Fibroblast of mammary gland (primary cell): Measurements from ENCODE around the gene GALNT2.

Source experiments
- DNase-seq: peaks from one replicate; pipeline ENCODE4 v3.0.0-alpha.2; 2010; ENCODE audit warnings: low read depth
- H3K4me3 ChIP-seq: 2 replicates; pipeline ENCODE4 v1.5.1; 2011; ENCODE audit warnings: low read depth, mild to moderate bottlenecking, low read length, moderate library complexity; ENCODE audit not compliant: control insufficient read depth
- TF ChIP-seq, protein P1 (sequence below): conservative IDR thresholded peaks from 2 replicates; pipeline ENCODE4 v1.5.1; 2011; ENCODE audit warnings: low read depth, low read length, inconsistent platforms; ENCODE audit not compliant: control insufficient read depth, insufficient read depth

The GALNT2 gene

DNA sequence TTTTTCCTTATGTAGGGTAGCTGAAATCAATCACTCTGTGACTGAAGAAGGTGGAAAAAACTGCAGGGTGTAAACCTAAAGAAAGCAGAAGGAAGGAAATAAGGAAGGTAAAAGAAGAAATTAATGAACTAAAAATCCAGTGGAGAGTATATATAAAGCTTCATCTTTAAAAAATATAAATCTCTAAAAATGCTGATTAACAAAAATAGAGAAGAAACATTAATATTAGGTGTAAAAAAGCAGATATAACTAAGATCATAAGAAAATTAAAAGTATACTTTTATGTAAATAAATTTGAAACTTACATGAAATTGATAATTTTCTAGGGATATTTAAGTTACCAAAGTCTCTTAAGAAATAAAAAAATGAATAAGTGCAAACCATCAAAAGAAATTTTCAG lies 159.8 kb downstream of the GALNT2 start:
- H3K4me3 ChIP-seq, result no peak overlapping the region
- TF ChIP-seq, protein P1, sequence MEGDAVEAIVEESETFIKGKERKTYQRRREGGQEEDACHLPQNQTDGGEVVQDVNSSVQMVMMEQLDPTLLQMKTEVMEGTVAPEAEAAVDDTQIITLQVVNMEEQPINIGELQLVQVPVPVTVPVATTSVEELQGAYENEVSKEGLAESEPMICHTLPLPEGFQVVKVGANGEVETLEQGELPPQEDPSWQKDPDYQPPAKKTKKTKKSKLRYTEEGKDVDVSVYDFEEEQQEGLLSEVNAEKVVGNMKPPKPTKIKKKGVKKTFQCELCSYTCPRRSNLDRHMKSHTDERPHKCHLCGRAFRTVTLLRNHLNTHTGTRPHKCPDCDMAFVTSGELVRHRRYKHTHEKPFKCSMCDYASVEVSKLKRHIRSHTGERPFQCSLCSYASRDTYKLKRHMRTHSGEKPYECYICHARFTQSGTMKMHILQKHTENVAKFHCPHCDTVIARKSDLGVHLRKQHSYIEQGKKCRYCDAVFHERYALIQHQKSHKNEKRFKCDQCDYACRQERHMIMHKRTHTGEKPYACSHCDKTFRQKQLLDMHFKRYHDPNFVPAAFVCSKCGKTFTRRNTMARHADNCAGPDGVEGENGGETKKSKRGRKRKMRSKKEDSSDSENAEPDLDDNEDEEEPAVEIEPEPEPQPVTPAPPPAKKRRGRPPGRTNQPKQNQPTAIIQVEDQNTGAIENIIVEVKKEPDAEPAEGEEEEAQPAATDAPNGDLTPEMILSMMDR, result no peak
- no peak for DNase-seq

DNA sequence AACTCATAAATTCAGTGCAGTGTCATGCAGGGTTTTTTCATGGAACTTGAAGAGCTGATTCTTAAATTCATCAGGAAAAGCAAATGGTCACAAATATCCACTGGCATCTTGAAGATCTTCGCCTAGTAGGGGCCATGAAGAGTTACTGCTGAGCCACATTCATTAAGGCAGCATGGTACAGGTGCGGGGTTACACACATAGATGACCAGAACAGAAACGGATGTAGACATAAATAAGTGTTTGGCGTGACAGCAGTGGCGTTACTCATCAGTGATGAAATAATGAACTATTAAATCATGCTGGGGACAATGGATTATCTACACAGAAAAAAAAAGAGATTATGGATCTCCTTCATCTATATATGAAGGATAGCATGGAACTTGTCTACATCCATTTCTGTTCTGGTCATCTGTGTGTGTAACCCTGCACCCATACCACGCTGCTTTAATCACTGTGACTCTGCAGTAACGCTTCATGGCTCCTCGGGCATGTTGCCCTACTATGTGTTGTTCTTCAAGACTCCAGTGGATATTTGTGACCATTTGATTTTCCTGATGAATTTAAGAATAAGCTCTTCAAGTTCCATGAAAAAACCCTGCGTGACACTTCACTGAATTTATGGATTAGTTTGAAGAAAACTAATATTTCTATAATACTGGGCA lies 161.3 kb downstream of the GALNT2 start:
- TF ChIP-seq, protein P1, result no peak
- H3K4me3 ChIP-seq, result no peak overlapping the region
- no peak for DNase-seq

DNA sequence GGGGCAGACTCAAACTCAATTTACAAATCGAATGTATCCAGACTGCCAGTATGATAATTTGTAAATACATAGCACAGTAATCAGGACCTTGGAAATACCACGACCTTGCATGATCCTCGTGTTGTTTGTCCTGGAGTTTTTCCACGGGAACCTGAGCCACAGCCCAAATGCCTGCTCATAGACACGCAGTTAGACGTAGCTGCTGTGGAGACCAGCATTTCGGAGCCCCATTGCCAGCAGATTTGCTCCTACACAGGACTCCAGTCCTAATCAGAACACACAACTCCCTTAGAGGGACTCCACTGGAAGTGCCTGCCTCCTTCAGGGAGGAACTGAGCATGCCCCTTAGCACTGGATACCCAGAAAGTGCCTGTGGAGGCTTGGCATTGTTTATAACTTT lies 163.2 kb downstream of the GALNT2 start:
- TF ChIP-seq, protein P1, result no peak
- no peak for DNase-seq
- H3K4me3 ChIP-seq, result no peak overlapping the region

DNA sequence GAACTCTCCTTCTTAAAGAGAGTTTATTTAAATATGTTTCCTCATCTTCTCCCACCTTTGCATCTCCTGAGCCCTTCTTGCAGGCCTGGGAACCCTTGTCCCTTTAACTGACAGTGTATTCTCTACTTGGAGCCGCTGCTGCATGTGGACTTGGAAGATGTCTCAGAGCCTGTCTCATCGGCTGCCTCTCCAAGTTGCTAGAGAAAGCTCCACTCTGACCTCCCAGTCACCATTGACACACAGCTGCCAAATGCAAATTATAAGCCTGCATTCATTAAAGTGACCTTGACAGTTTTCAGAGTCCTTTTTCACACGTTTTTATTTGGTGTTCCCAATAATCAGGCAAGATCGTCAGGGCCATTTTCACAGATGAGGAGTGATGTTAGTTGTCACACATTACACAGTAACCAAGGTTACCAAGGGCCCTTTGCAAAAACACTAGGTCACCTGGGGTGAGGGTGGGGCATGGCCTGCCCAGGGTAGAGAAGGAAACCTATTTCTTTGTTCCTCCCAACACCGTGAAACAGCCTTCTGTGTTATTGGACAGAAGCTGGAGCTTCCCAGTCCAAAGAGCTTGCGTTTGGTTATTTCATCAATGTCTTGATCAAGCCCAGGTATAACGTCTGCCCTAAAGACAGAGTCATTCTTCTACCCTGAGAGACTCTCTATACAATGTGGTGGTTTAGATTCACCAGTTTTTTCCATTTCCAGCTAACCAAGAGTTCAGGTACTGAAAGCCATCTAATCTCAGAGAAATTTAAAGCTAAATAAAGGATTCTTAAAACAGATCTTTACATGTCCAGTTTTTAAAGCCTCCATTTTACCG lies 164.1 kb downstream of the GALNT2 start:
- H3K4me3 ChIP-seq, result no peak overlapping the region
- TF ChIP-seq, protein P1, result no peak
- DNase-seq, result peak; percentile 29

DNA sequence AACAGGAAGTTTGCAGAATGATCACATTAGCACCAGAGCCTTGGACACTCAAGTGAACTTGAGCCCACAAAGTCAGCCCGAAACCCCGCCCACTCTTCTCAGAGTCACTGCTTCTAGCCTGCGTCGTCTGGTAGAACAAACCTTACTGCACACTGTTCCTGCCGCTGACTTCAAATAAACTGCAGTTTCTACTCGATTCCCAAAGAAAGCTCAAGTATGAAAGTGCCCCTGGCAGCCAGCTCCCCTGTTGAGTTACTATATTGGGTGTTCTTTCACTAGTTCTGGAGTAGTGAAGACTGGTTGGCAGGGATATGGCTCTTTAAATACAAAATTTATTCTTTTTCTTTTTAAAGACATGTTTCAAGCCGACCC lies 164.7 kb downstream of the GALNT2 start:
- DNase-seq, result peak; percentile 88
- H3K4me3 ChIP-seq, result peak overlapping the region; percentile 13
- TF ChIP-seq, protein P1, result no peak

DNA sequence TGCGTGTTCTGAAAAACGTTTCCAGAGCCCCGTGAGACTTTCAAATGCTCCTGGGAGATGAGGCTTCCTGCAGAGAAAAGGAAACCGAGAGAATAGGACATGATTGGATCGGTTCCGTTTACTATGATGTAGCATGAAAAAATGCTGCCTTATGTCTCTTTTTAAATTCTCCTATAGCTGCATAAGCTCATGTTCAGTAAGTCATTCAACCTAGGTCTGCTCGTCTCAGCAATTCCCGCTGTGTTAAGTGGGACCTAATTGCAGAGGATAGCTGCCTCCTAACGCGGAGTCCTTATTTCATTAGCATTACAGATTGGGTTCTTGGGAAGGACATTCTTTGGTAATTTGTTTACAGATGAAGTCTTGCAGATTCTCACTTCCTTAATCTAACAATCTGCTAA lies 165.3 kb downstream of the GALNT2 start:
- DNase-seq, result peak; percentile 56
- TF ChIP-seq, protein P1, result no peak
- H3K4me3 ChIP-seq, result no peak overlapping the region
